GM19023 (cell line): Measurements from ENCODE around the gene DNMT3L.
"Not testable (repeated sequence)": the region's sequence is repeated elsewhere in the genome, so short reads cannot be mapped to it uniquely, and the experiment has no call there.

Experiments
- ATAC-seq: cut with Tn5 transposase; IDR thresholded peaks from one replicate; pipeline ENCODE4 v1.9.1; 2021; ENCODE audit warnings: mild to moderate bottlenecking, moderate library complexity; ENCODE audit not compliant: unreplicated experiment

Gene DNMT3L

DNA sequence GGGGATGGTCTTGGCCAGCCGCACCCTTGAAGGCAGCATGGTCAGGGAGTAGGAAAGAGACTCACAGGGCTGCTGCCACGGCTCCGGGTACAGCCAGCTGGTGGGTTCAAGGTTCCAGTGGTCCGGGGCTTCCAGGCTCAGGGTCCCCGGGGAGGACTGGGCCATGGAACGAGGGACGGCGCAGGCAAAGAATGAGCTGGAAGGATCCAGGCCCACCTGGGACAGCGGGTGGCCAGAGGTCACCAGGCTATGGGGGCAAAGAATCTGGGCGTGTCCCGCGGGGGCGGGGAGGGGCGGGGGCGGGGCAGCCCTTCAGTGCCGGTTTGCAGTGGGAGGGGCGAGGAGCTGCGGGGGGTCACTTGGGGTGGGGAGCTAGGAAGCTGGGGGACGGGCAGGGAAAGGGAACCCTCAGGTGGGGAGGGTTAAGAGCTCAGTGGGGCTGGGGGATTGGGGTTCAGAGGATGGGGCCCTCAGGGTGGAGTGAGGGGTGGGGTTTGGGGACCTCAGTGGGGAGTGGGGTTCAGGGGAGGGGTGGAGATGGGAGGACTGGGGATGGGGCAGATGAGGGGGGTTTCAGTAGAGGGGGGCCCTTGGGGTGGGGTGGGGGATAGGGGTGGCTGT lies at the start of gene DNMT3L:
TSS of gene DNMT3L (minus strand) at position 223 of the 621 bp plus-strand sequence. CDS start 638 bp downstream, outside the sequence.
- no peak for ATAC-seq

- no peak for ATAC-seq
These were observed 49.2 kb upstream of the DNMT3L start for GRCh38 chr21:44310628-44311507.

DNA sequence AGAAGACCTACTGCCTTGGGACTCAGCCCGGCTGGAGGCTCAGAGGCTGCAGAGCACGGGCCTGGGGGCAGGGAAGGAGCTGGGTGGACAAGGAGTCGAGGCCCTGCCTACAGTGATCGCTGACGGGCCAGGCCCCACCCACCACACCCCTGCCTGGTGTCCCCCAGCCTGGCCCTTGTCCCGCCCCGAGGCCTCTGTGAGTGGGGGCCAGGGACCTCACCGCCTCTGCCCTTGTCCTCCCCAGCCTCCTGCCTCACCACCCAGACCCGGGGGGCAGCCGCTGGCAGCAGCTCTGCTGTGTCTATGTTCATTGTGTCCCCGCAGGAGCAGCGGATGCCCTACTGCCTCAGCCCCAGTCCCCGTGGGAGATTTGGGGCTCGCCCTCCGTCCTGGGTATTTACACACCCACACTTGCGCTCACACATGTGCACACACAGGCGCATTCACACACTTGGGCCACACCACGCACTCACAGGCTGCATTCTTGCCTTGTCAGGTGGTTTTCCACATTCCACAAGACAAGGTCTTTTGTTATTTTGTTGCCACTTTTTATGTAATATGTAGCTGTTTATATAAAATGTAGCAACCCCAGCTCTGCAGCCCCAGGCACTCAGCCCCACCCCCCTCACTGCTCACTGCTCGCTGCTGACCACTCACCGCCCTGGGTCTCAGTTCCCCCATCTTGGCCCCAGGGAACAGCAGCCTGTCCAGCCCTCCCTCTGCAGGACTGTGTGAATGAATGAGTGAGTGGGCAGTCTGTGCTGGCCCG lies 45.4 kb upstream of the DNMT3L start:
- no peak for ATAC-seq

DNA sequence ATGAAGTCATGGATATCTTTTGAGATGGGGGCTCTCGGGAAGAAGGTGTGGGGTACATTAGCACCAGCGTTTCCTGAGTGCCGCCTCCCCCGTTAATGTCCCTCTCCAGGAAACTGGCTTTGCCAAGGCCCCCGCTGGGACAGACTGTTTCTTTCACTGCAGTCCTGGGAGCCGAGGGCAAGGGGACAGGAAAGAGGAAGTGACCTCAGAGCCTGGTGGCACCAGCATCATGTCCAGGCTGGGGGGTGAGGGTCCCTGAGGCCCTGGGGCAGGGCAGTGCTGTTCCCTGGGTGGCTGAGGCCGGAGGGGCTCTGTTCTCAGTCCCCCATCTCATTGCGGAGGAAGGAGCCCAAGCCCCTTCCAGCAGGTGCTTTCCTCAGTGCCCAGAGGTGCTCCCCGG lies 44.0 kb upstream of the DNMT3L start:
- ATAC-seq, result no peak

DNA sequence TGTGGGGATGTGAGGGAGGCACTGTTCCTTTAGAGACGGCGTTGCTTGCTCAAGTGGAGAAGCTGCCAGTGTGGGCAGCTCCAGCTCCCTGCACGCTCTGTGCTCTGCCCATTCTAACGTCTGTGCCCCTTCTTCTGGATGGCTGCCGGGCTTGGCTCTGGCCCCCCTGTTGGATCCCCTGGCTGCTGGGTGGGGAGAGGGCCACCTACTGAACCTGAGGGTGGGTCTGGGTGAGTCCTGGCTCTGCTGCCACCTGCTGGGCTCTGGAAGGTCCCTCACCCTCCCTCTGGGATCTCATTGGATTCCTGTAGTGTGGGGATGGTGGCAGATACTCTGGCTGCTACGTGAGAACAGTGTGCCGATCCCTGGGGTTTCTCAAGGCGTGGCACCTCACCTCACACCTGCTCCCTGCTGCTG lies 43.2 kb upstream of the DNMT3L start:
- ATAC-seq, result no peak

DNA sequence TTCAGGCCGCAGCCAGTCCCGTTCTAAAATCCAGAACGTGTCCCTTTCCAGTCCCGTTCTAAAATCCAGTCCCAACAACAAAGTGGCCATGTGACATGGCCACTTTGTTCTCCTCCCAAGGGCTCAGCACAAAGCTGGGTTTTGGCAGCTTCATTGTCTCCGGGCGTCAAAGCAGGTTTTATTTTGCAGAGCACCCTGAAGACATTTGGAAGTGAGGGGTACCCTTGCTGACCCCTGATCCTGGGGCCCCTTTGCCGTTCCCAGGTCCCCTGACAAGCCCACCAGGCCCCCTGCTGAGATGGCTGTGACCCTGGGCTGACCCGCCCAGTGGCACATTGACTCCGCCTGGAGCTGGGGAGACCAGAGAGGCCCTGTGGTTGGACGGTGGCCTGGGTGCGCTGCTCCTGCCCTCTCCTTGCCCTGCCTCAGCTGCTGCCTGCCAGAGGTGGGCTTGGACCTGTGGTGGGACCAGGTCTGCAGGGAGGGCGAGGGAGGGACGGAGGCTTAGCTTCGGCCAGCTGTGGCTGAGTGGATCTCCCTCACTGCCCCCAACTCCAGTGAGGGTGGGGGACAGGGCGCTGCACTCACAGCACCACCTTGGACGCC lies 42.4 kb upstream of the DNMT3L start:
- ATAC-seq, result no peak

DNA sequence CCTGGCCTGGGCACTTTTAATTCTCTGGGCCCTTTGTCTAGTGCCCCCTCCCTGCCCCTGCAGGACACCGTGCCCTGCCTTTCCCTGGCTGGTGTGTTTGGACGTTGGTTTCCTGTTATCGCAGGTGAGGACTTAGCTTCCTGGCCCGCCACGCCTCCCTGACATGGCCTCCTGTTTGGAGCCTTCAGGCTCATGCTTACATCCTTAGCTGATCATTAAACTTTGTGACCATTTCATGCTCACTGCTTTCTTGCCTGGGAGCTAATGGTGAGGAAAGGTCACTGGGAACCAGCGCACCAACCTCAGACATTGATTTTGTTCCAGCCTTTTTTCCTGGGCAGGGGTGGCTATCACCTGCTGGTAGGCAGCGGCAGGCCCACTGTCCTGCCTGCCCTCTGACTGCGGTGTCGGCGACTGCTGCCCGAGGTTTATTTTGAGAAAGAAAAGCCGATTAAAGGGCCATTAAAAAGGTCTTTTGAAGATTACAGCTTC lies 41.8 kb upstream of the DNMT3L start:
- ATAC-seq, result no peak

- ATAC-seq, result not testable (repeated sequence)
These were observed 41.1 kb upstream of the DNMT3L start for GRCh38 chr21:44302573-44303401.

GRCh38 chr21:44301961-44302406 lies 40.3 kb upstream of the DNMT3L start:
- no peak for ATAC-seq

DNA sequence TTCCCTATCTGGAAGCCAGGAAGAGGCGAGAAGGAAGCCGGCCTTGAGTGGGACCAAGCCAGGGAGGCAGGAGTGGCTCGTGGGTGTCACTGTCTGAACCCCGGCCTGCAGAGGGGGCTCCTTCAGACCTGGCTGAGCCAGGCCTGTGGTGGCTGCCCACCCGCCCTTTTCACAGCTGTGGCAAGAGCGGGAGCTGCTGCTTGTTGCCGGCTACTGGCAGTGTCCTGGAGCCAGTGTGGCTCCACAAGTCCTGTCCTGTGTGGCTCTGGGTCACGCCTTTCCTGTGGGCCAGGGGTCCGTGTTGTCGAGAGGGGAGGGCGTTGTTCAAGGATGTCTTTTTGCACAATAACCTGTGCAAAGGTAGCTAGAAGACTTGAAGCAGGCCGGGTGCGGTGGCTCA lies 39.4 kb upstream of the DNMT3L start:
- ATAC-seq, result no peak

DNA sequence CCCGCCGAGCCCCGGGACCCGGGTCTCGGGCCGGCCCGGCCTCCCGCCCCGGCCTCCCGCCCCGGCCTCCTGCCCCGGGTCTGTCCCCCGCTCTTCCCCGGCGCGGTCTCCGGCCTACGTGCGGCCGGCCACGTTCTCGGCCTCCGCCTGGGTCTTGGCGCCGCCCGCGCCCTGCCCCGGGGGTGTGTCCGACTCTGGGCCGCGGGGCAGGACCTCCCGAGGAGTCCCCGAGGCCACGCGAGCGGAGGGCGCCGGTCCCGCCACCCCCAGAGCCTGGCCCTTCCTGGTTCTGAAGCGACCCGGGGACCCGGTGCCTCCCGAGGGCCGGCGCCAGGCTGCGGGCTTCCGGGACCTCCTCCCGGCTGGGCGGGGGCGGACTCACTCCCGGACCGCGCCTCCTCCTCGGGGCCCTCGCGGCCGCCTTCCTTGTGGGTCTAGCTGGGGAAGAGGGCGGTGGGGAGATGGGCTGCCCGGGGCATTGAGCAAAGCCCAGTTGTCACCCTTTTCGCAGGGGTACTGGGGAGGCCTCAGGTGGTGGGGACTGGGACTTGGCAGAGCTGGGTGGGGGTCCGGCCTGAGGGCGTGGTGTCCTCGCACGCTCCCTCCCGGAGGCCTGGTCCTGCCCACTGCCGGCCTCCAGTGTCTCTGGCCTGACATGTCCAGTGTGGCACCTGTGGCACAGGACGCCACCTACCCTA lies 38.7 kb upstream of the DNMT3L start:
- ATAC-seq, result peak; percentile 35

DNA sequence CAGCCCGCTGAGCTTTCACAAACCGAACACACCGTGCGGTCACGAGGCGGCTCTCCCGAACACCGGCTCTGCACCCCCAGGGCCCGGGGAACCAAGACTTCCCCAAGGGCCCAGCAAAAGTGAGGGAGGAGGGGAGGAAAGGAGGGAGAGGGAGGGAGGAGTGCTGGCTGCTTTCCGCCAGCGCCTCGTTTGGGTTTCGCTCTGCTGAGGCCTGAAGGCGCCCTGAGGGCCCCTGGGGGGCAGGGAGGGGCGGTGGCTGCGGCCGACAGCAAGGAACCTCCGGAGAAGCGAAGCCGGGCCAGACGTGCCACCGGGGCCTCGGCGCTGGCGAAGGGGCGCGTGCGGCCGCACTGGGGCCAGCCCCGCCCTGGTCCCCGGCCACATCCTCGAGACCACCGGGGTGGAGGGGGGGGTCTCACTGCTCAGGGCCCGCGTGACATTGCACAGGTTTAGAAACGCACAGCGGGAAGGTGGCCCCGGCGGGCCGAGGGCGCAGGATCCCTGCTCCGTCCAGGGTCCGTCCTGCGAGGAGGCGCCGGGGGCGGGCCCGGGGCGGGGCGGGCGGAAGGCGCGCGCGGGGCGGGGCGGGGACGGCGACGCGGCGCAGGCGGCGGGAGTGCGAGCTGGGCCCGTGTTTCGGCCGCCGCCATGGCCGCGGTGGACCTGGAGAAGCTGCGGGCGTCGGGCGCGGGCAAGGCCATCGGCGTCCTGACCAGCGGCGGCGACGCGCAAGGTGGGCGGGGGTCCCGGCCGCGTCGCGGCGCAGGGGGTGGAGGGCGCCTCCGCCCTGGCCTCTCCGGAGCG lies 38.0 kb upstream of the DNMT3L start, which contains the start of gene PFKL:
TSS of gene PFKL (plus strand) at position 596 of the 804 bp plus-strand sequence. CDS start at position 649, 53 bp downstream.
- peak; percentile 49 for ATAC-seq

DNA sequence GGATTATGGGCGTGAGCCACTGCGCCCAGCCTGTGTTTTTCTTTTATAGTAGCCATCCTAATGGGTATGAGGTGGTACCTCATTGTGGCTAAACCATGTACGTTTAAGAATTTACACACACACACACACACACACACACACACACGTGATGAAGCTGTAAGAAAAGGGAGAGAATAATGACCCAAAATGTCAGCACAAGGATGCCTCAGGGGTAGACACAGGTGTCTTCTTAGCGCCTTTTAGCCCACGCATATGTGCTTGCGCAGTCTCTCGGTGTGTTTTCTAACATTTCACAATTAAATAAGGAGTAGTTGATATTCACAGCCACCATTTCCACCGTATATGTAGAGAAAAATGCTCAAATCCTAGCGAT lies 37.4 kb upstream of the DNMT3L start:
- ATAC-seq, result no peak

DNA sequence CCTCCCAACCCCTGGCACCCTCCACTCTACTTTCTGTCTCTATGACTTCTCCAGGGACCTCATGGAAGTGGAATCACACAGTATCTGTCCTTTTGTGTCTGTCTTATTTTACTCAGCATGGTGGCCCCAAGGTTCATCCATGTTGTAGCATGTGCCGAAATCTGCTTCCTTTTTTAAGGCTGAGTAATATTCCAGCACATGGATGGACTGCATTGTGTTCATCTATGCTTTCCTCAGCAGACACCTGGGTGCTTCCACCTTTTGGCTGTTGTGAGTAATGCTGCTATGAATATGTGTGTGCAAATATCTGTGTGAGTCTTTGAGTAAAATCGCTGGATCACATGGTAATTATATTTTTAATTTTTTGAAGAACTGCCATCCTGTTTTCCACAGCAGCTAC lies 36.6 kb upstream of the DNMT3L start:
- no peak for ATAC-seq

DNA sequence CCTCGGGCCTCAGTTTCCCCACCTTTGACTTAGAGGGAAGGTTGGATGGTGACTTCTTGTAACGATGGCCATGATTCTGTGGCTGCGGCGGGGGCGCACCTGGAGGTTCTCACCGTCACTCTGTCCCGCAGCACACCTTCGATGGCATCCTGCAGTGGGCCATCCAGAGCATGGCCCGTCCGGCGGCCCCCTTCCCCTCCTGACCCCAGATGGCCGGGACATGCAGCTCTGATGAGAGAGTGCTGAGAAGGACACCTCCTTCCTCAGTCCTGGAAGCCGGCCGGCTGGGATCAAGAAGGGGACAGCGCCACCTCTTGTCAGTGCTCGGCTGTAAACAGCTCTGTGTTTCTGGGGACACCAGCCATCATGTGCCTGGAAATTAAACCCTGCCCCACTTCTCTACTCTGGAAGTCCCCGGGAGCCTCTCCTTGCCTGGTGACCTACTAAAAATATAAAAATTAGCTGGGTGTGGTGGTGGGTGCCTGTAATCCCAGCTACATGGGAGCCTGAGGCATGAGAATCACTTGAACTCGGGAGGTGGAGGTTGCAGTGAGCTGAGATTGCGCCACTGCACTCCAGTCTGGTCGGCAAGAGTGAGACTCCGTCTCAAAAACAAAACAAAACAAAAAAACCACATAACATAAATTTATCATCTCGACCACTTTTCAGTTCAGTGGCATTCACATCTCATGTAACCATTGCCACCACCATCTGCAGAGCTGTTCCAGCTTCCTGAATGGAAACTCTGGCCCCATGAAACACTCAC lies 36.0 kb upstream of the DNMT3L start:
- ATAC-seq, result no peak

DNA sequence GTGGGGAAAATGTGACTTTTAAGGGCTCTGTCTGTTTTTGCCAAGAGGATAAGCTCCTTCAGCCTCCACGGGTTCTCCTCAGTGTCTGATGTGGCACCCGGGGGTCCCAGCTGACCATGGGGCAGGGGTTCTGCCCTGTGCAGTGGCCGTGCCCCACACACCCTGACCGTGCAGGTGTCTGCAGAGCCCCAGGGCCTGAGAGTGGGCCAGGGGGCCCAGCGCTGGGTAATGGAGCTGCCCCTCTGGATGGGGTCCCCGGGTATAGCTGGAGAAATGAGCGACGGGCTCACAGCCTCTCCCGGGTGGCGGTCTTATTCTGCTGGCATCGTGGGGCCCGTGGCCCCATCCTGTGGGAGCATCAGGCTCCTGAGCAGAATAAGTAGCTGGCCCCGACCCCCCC lies 35.2 kb upstream of the DNMT3L start:
- ATAC-seq, result no peak

DNA sequence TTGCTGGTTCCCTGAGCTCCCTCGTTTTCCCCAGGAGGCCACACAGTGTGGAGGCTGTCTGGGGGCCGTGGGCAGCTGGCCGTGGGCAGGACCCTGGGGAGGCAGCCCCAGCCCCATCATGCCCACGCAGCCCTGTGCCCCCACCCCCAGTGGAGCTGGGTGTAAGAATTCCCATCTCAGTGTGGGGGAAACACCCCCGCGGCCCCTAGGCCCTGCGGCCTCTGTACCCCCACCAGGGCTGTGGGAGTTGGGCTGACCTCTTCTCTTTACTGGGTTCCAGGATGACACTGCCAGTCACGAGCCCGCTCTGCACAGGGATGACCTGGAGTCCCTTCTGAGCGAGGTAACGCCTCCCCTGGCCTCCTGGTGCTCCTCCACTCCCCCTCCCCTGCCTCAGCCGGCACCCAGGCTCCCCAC lies 34.4 kb upstream of the DNMT3L start:
- no peak for ATAC-seq

DNA sequence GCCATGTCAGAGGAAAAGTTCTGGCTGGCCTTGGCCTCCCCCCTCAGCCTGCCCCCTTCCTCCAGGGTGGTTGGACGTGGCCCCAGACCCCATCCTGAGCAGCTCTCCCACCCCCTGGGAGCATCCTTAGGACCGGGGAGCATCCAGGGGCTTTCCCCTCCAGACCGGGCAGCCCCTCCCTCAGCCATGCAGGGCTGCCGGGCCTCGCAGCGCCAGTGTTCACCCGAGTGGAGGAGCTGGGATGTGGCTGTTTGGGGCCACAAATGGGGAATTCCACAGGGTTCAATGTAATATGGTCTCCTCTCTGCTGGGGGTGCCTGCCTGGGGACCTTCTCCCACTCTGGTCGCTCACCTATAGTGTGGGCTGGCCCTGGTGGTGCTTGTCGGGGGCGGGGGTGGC lies 33.9 kb upstream of the DNMT3L start:
- ATAC-seq, result no peak
